ENCODE results near the gene RBMXL3. TPM values are rescaled to one million over a fixed set of nuclear protein-coding genes. Genes with fewer than 3 reads are reported as not detected.
"Not testable (repeated sequence)": the region's sequence is repeated elsewhere in the genome, so short reads cannot be mapped to it uniquely, and the experiment has no call there.

The RBMXL3 gene
- total RNA-seq, 2 experiments from 2014 or later: not detected

GRCh38 chrX:115192244-115192700, 3.1 kb downstream of the RBMXL3 start:
- no peaks in the 10 kb centered on the region for H3K4me1 ChIP-seq (ENCODE audit: insufficient read depth, low read length, poor library complexity, severe bottlenecking)
- DNase-seq (ENCODE audit: low spot score): no peak
- no peak overlapping the region for H3K4me2 ChIP-seq (ENCODE audit: low read length)
- no peak overlapping the region for H3K4me3 ChIP-seq (ENCODE audit: low read depth, low read length, poor library complexity, severe bottlenecking)
- H3K27ac ChIP-seq (ENCODE audit: low read depth, low read length, poor library complexity, severe bottlenecking): no peak overlapping the region
- no peak for TF ChIP-seq CTCF (conservative IDR thresholded peaks at IDR 0.05; ENCODE audit: low read length)
- TF ChIP-seq EZH2phosphoT487 (IDR thresholded peaks at IDR 0.05; ENCODE audit: borderline replicate concordance, low read depth, low read length): no peak
- intact Hi-C loops (cut with micrococcal nuclease; ENCODE audit: unreplicated experiment): no loop called here
- H3K36me3 ChIP-seq (ENCODE audit: insufficient read depth, low read length): no peaks in the 10 kb centered on the region
- POLR2A ChIA-PET: no interaction called here
- H4K20me1 ChIP-seq (ENCODE audit: insufficient read depth, low read length): no peaks in the 10 kb centered on the region
- no peaks in the 10 kb centered on the region for H3K79me2 ChIP-seq (ENCODE audit: insufficient read depth, low read depth, low read length)
- H3K9me3 ChIP-seq (ENCODE audit: low read length): no peaks in the 10 kb centered on the region
- no peak overlapping the region for H2AFZ ChIP-seq (ENCODE audit: low read length)
- no peaks in the 10 kb centered on the region for H3K9me2 ChIP-seq (ENCODE audit: insufficient read depth, low read length)
- CTCF ChIA-PET (ENCODE audit: unreplicated experiment): no interaction called here
- no TSS peak for BruUV-seq (replicated peaks)

GRCh38 chrX:115204040-115204439, 14.8 kb downstream of the RBMXL3 start:
- Histone ChIP-seq H3K27ac (ENCODE audit: low read depth, low read length, poor library complexity, severe bottlenecking) (no peak overlapping the region), H3K36me3 (ENCODE audit: insufficient read depth, low read length) (no peaks in the 10 kb centered on the region), H2AFZ (ENCODE audit: low read length) (no peak overlapping the region), H3K9me2 (ENCODE audit: insufficient read depth, low read length) (no peaks in the 10 kb centered on the region), H3K9me3 (ENCODE audit: low read length) (no peaks in the 10 kb centered on the region), H3K4me1 (ENCODE audit: insufficient read depth, low read length, poor library complexity, severe bottlenecking) (no peaks in the 10 kb centered on the region), H4K20me1 (ENCODE audit: insufficient read depth, low read length) (no peaks in the 10 kb centered on the region), H3K4me3 (ENCODE audit: low read depth, low read length, poor library complexity, severe bottlenecking) (no peak overlapping the region), H3K4me2 (ENCODE audit: low read length) (no peak overlapping the region), H3K79me2 (ENCODE audit: insufficient read depth, low read depth, low read length) (no peaks in the 10 kb centered on the region)
- no TSS peak for BruUV-seq (replicated peaks)
- CTCF ChIA-PET (ENCODE audit: unreplicated experiment): no interaction called here
- TF ChIP-seq CTCF (conservative IDR thresholded peaks at IDR 0.05; ENCODE audit: low read length) (no peak), EZH2phosphoT487 (IDR thresholded peaks at IDR 0.05; ENCODE audit: borderline replicate concordance, low read depth, low read length) (no peak)
- no peak for DNase-seq (ENCODE audit: low spot score)
- intact Hi-C loops (cut with micrococcal nuclease; ENCODE audit: unreplicated experiment): no loop called here
- POLR2A ChIA-PET: no interaction called here

- H3K4me1 ChIP-seq (ENCODE audit: insufficient read depth, low read length, poor library complexity, severe bottlenecking); H3K27ac ChIP-seq (ENCODE audit: low read depth, low read length, poor library complexity, severe bottlenecking); H2AFZ ChIP-seq (ENCODE audit: low read length); H3K9me2 ChIP-seq (ENCODE audit: insufficient read depth, low read length); BruUV-seq (replicated peaks); H4K20me1 ChIP-seq (ENCODE audit: insufficient read depth, low read length); H3K36me3 ChIP-seq (ENCODE audit: insufficient read depth, low read length); POLR2A ChIA-PET; H3K9me3 ChIP-seq (ENCODE audit: low read length); H3K4me2 ChIP-seq (ENCODE audit: low read length); H3K4me3 ChIP-seq (ENCODE audit: low read depth, low read length, poor library complexity, severe bottlenecking); CTCF ChIA-PET (ENCODE audit: unreplicated experiment); intact Hi-C loops (cut with micrococcal nuclease; ENCODE audit: unreplicated experiment); DNase-seq (ENCODE audit: low spot score); H3K79me2 ChIP-seq (ENCODE audit: insufficient read depth, low read depth, low read length): not testable (repeated sequence)
Observed at GRCh38 chrX:115209547-115209946, 20.3 kb downstream of the RBMXL3 start.

All from OCI-LY7 (cell line).